NCI-H1694 treated with DMSO at 0.1 percent for 48 hours (cell line): ENCODE results near the gene TRAF2.
"Not testable (repeated sequence)": the region's sequence is repeated elsewhere in the genome, so short reads cannot be mapped to it uniquely, and the experiment has no call there.

Experiments
- DNase-seq: peaks from one replicate; lab custom pipeline; 2025; lab: John Stamatoyannopoulos, UW

The TRAF2 gene

GRCh38 chr9:136885950-136886578 is at the start of gene TRAF2:
Gene TRAF2 (plus strand): TSS chr9:136886516. CDS start chr9:136898741, 12,225 bp downstream.
- DNase-seq = peak; percentile 90

- no peak for DNase-seq
Measured at GRCh38 chr9:136837146-136837855, 49.0 kb upstream of the TRAF2 start.

- DNase-seq = not testable (repeated sequence)
Measured at GRCh38 chr9:136837856-136838277, 48.4 kb upstream of the TRAF2 start.

- DNase-seq = no peak
Measured at GRCh38 chr9:136838314-136839228, 47.7 kb upstream of the TRAF2 start.

- DNase-seq = no peak
Measured at GRCh38 chr9:136839229-136840139, 46.8 kb upstream of the TRAF2 start.

- DNase-seq = no peak
Measured at GRCh38 chr9:136840140-136840876, 46.0 kb upstream of the TRAF2 start.

GRCh38 chr9:136840877-136841645 is 45.3 kb upstream of the TRAF2 start:
- peak; percentile 59 for DNase-seq

- DNase-seq = peak; percentile 37
Measured at GRCh38 chr9:136841646-136842379, 44.5 kb upstream of the TRAF2 start.

GRCh38 chr9:136842380-136842948 is 43.9 kb upstream of the TRAF2 start, which contains the start of gene AJM1:
Gene AJM1 (plus strand): TSS chr9:136842478. CDS start chr9:136844415, 1,937 bp downstream.
- DNase-seq = peak; percentile 57

- DNase-seq = not testable (repeated sequence)
Measured at GRCh38 chr9:136843159-136843800, 43.0 kb upstream of the TRAF2 start.

- DNase-seq = peak; percentile 1
Measured at GRCh38 chr9:136843801-136844740, 42.2 kb upstream of the TRAF2 start.

GRCh38 chr9:136844761-136845464 is 41.4 kb upstream of the TRAF2 start:
- DNase-seq = no peak

- no peak for DNase-seq
Measured at GRCh38 chr9:136845465-136846260, 40.7 kb upstream of the TRAF2 start.

GRCh38 chr9:136846376-136847087 is 39.8 kb upstream of the TRAF2 start:
- DNase-seq = no peak
